Nephron (organoid): ENCODE measurements around the gene KCNQ1.

Source experiments
- H3K27ac Mint-ChIP-seq, 3 experiments: 2 replicates each; pipeline ENCODE4 v1.8.0; 2020; ENCODE audit warnings: mixed read lengths in 3 of 3, mild to moderate bottlenecking in 2 of 3, moderate library complexity in 1 of 3
- H3K27me3 Mint-ChIP-seq: 2 replicates; pipeline ENCODE4 v1.8.0; 2021; ENCODE audit warnings: low read depth, mild to moderate bottlenecking, moderate library complexity, mixed read lengths
- H3K36me3 Mint-ChIP-seq: 2 replicates; pipeline ENCODE4 v1.8.0; 2020; ENCODE audit warnings: low read depth, mixed read lengths
- H3K4me1 Mint-ChIP-seq: 2 replicates; pipeline ENCODE4 v1.8.0; 2020; ENCODE audit warnings: mixed read lengths
- H3K4me3 Mint-ChIP-seq, 3 experiments: 2 replicates each; pipeline ENCODE4 v1.8.0; 2020; ENCODE audit warnings: mild to moderate bottlenecking in 3 of 3, mixed read lengths in 3 of 3, moderate library complexity in 2 of 3
- H3K9me3 Mint-ChIP-seq: 2 replicates; pipeline ENCODE4 v1.8.0; 2020; ENCODE audit warnings: mixed read lengths
- CTCF ChIP-seq, 3 experiments: fragments of 200-600 bp; sonication (generic); IDR thresholded peaks; one replicate each; pipeline ENCODE4 v1.5.0; 2021; ENCODE audit warnings: antibody characterized with exemption in 3 of 3; ENCODE audit not compliant: unreplicated experiment in 3 of 3

The KCNQ1 gene

GRCh38 chr11:2425506-2425905 lies 19.3 kb upstream of the KCNQ1 start:
- no peak overlapping the region for H3K27ac Mint-ChIP-seq
- H3K9me3 Mint-ChIP-seq, result no peaks in the 10 kb centered on the region
- H3K4me1 Mint-ChIP-seq, result no peaks in the 10 kb centered on the region
- no peaks in the 10 kb centered on the region for H3K27me3 Mint-ChIP-seq
- no peak overlapping the region for H3K4me3 Mint-ChIP-seq
- no peaks in the 10 kb centered on the region for H3K36me3 Mint-ChIP-seq
- no peak for TF ChIP-seq CTCF (IDR thresholded peaks at IDR 0.05; ENCODE audit: unreplicated experiment in 3 of 3)

DNA sequence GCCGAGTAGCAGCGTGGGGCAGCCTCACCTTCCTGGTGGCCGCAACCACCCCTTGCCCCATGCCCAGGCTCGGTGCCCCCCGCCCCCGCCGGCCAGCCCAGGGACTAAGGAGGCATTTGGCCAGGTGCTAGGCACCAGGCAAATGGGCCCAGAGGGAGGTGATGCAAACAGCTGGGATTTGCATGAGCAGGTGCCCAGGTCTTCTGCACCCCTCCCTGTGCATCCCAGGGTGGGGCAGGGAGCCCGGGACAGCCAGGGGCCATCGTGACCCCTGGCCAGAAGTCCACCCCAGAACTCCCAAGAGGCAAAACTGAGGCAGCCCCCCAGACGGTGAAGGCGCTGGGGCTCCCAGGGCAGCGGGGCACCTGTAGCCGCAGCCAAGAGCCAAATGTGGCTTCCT lies 18.6 kb upstream of the KCNQ1 start:
- Mint-ChIP-seq H3K4me3 (no peak overlapping the region), H3K27ac (no peak overlapping the region), H3K36me3 (no peaks in the 10 kb centered on the region), H3K9me3 (no peaks in the 10 kb centered on the region), H3K27me3 (no peaks in the 10 kb centered on the region), H3K4me1 (no peaks in the 10 kb centered on the region)
- TF ChIP-seq CTCF (IDR thresholded peaks at IDR 0.05; ENCODE audit: unreplicated experiment in 3 of 3), result no peak

DNA sequence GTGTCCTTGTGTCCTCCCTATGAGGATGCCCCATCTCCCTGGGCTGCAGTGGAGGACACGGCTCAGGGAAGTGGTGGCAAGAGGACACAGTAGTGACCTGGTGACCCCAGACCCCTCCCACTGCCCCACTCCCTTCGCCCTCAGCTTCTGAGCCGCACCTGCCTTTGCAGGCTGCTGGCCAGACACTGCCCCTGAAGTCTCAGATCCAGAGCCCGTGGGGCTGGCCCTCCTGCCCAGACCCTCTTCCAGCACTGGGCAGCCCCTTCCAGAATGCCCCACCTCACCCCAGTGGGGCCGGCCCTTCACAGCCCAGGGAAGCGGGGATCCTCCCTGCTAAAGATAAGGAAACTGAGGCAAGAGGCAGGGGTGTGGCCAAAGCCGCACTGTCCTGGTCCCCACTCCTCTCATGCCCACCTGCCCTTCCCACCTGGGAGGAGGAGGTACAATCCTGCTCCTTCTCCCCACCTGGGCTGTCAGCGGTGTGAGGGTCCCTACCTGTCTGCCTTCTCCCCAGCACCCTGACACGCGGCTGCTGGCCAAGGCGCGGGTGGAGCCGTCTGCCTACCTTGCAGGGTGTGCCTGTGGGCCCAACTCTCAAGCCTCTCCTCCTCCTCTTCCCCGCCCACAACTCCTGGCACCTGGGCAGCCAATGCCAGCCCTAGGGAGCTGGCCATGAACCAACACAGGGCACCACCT lies 17.8 kb upstream of the KCNQ1 start:
- no peaks in the 10 kb centered on the region for H3K4me1 Mint-ChIP-seq
- no peaks in the 10 kb centered on the region for H3K9me3 Mint-ChIP-seq
- H3K4me3 Mint-ChIP-seq, result no peak overlapping the region
- H3K27me3 Mint-ChIP-seq, result no peaks in the 10 kb centered on the region
- H3K36me3 Mint-ChIP-seq, result no peaks in the 10 kb centered on the region
- TF ChIP-seq CTCF (IDR thresholded peaks at IDR 0.05; ENCODE audit: unreplicated experiment in 3 of 3), result no peak
- no peak overlapping the region for H3K27ac Mint-ChIP-seq

DNA sequence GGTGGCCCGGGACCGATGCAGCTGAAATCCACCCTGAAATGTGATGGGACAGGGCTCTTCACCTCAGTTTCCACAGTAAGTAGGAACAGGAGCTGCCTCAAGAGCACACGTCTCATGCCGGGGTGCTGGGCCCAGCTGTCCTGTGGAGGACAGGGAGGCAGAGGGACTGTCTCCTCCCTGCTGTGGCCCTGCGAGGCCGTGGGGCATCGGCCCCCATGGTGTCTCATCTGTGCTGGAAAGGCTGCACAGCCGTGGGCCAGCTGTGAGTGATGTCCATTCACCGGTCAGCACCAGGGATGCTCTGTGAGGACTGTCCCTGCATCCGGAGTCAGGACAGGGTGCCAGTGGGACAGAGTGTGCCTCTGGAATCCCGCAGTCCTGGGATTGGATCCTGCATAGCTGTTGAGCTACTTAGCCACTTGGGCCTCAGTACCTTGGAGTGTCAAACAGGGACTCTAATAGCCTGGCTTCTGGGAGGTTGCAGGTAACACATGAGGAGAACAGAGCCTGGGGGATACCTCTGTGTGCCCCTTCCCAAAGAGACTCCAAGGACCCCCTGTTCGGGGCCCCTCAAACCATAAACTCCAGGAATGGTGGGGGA lies 17.0 kb upstream of the KCNQ1 start:
- Mint-ChIP-seq H3K27me3 (no peaks in the 10 kb centered on the region), H3K9me3 (no peaks in the 10 kb centered on the region), H3K4me3 (no peak overlapping the region), H3K36me3 (no peaks in the 10 kb centered on the region), H3K27ac (no peak overlapping the region), H3K4me1 (no peaks in the 10 kb centered on the region)
- no peak for TF ChIP-seq CTCF (IDR thresholded peaks at IDR 0.05; ENCODE audit: unreplicated experiment in 3 of 3)

GRCh38 chr11:2428322-2428795 lies 16.4 kb upstream of the KCNQ1 start:
- Mint-ChIP-seq H3K9me3 (no peaks in the 10 kb centered on the region), H3K27ac (no peak overlapping the region), H3K4me1 (no peaks in the 10 kb centered on the region), H3K27me3 (no peaks in the 10 kb centered on the region), H3K4me3 (no peak overlapping the region), H3K36me3 (no peaks in the 10 kb centered on the region)
- TF ChIP-seq CTCF (IDR thresholded peaks at IDR 0.05; ENCODE audit: unreplicated experiment in 3 of 3), result peak; percentile 71 to 76 (median 72)

GRCh38 chr11:2431395-2431794 lies 13.4 kb upstream of the KCNQ1 start:
- H3K4me1 Mint-ChIP-seq, result no peaks in the 10 kb centered on the region
- no peak for TF ChIP-seq CTCF (IDR thresholded peaks at IDR 0.05; ENCODE audit: unreplicated experiment in 3 of 3)
- H3K27ac Mint-ChIP-seq, result no peak overlapping the region
- H3K9me3 Mint-ChIP-seq, result no peaks in the 10 kb centered on the region
- H3K36me3 Mint-ChIP-seq, result no peaks in the 10 kb centered on the region
- H3K27me3 Mint-ChIP-seq, result no peaks in the 10 kb centered on the region
- no peak overlapping the region for H3K4me3 Mint-ChIP-seq
